Adrenal gland (tissue), 5 donors: ENCODE data around the gene CMPK1.

Experiments used
- POLR2A ChIP-seq, 2 donors: fragments of 450-650 bp; IDR thresholded peaks; one replicate each; pipeline ENCODE4 v1.6.1; 2017; ENCODE audit warnings: antibody characterized with exemption in 2 of 2, mild to moderate bottlenecking in 2 of 2, moderate library complexity in 1 of 2
- TF ChIP-seq, protein P1 (sequence below), 6 experiments: fragments of 450-650 bp in 4 of 6; fragments of 200-600 bp in 2 of 6; sonication (generic) in 1 of 6; IDR thresholded peaks; 1 replicate in 5 of 6; 2 replicates in 1 of 6; pipeline versions ENCODE4 v1.5.1 to v1.8.0; 2016 to 2021; ENCODE audit warnings: antibody characterized with exemption in 6 of 6, mild to moderate bottlenecking in 2 of 6, moderate library complexity in 1 of 6
- donor health status: DM: no; HTN: no; CAD: no.

- TF ChIP-seq, protein P1, sequence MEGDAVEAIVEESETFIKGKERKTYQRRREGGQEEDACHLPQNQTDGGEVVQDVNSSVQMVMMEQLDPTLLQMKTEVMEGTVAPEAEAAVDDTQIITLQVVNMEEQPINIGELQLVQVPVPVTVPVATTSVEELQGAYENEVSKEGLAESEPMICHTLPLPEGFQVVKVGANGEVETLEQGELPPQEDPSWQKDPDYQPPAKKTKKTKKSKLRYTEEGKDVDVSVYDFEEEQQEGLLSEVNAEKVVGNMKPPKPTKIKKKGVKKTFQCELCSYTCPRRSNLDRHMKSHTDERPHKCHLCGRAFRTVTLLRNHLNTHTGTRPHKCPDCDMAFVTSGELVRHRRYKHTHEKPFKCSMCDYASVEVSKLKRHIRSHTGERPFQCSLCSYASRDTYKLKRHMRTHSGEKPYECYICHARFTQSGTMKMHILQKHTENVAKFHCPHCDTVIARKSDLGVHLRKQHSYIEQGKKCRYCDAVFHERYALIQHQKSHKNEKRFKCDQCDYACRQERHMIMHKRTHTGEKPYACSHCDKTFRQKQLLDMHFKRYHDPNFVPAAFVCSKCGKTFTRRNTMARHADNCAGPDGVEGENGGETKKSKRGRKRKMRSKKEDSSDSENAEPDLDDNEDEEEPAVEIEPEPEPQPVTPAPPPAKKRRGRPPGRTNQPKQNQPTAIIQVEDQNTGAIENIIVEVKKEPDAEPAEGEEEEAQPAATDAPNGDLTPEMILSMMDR (IDR thresholded peaks at IDR 0.05): no peak
- no peak for TF ChIP-seq POLR2A (IDR thresholded peaks at IDR 0.05)
These were observed 52.7 kb downstream of the CMPK1 start for GRCh38 chr1:47386268-47386667.
